Trophoblast cell (in vitro differentiated cells and primary cell): Measurements from ENCODE around the gene ZNF397.

Experiments
- DNase-seq, 2 donors: peaks; one replicate each; pipeline ENCODE4 v3.0.0-alpha.2; 2016
- H2AFZ ChIP-seq: 2 replicates; pipeline ENCODE4 v1.6.1; 2013; ENCODE audit warnings: low read length, moderate library complexity, mild to moderate bottlenecking; ENCODE audit not compliant: insufficient read depth, poor library complexity
- H2AK5ac ChIP-seq: 2 replicates; pipeline ENCODE4 v1.6.1; 2013; ENCODE audit warnings: mild to moderate bottlenecking, low read length
- H2BK120ac ChIP-seq: 2 replicates; pipeline ENCODE4 v1.6.1; 2013; ENCODE audit warnings: low read length, mild to moderate bottlenecking, moderate library complexity; ENCODE audit not compliant: insufficient read depth, poor library complexity
- H2BK12ac ChIP-seq: 2 replicates; pipeline ENCODE4 v1.6.1; 2013; ENCODE audit warnings: mild to moderate bottlenecking, low read length, moderate library complexity
- H2BK5ac ChIP-seq: 2 replicates; pipeline ENCODE4 v1.6.1; 2013; ENCODE audit warnings: low read length, low read depth, moderate library complexity, mild to moderate bottlenecking; ENCODE audit not compliant: poor library complexity
- H3K14ac ChIP-seq: 2 replicates; pipeline ENCODE4 v1.6.1; 2013; ENCODE audit warnings: mild to moderate bottlenecking, low read length
- H3K18ac ChIP-seq: 2 replicates; pipeline ENCODE4 v1.6.1; 2013; ENCODE audit warnings: mild to moderate bottlenecking, low read length
- H3K23ac ChIP-seq: 2 replicates; pipeline ENCODE4 v1.6.1; 2013; ENCODE audit warnings: low read length
- H3K27ac ChIP-seq: 2 replicates; pipeline ENCODE4 v1.5.1; 2013; ENCODE audit warnings: low read depth, mild to moderate bottlenecking, inconsistent platforms, low read length, moderate library complexity
- H3K27me3 ChIP-seq: 2 replicates; pipeline ENCODE4 v1.6.1; 2013; ENCODE audit warnings: inconsistent platforms, mild to moderate bottlenecking, low read length, moderate library complexity; ENCODE audit not compliant: insufficient read depth
- H3K36me3 ChIP-seq, 2 experiments: 1 replicate in 1 of 2; 2 replicates in 1 of 2; pipeline ENCODE4 v1.6.1; 2013; ENCODE audit warnings: low read length in 2 of 2, mild to moderate bottlenecking in 2 of 2, moderate library complexity in 1 of 2; ENCODE audit not compliant: insufficient read depth in 2 of 2, control insufficient read depth in 1 of 2
- H3K4ac ChIP-seq: 2 replicates; pipeline ENCODE4 v1.6.1; 2013; ENCODE audit warnings: low read depth, mild to moderate bottlenecking, low read length, moderate library complexity
- H3K4me1 ChIP-seq, 2 experiments: 1 replicate in 1 of 2; 2 replicates in 1 of 2; pipeline ENCODE4 v1.6.1; 2013; ENCODE audit warnings: low read length in 2 of 2, mild to moderate bottlenecking in 2 of 2, moderate library complexity in 1 of 2; ENCODE audit not compliant: insufficient read depth in 2 of 2, control insufficient read depth in 1 of 2
- H3K4me2 ChIP-seq: 2 replicates; pipeline ENCODE4 v1.6.1; 2013; ENCODE audit warnings: inconsistent platforms, mild to moderate bottlenecking, low read length, moderate library complexity
- H3K4me3 ChIP-seq: 2 replicates; pipeline ENCODE4 v1.5.1; 2013; ENCODE audit warnings: mild to moderate bottlenecking, low read depth, low read length, inconsistent platforms
- H3K79me1 ChIP-seq: one replicate; pipeline ENCODE4 v1.6.1; 2013; ENCODE audit warnings: low read length
- H3K79me2 ChIP-seq: 2 replicates; pipeline ENCODE4 v1.6.1; 2013; ENCODE audit warnings: low read length, mild to moderate bottlenecking; ENCODE audit not compliant: control insufficient read depth, insufficient read depth, poor library complexity
- H3K9ac ChIP-seq: 2 replicates; pipeline ENCODE4 v1.6.1; 2013; ENCODE audit warnings: mild to moderate bottlenecking, low read length
- H3K9me3 ChIP-seq: 2 replicates; pipeline ENCODE4 v1.6.1; 2013; ENCODE audit warnings: low read depth, mild to moderate bottlenecking, control low read depth, inconsistent platforms, low read length; ENCODE audit not compliant: insufficient read depth
- H4K12ac ChIP-seq: 2 replicates; pipeline ENCODE4 v1.6.1; 2013; ENCODE audit warnings: low read depth, mild to moderate bottlenecking, low read length, moderate library complexity
- H4K8ac ChIP-seq: 2 replicates; pipeline ENCODE4 v1.6.1; 2013; ENCODE audit warnings: low read depth, mild to moderate bottlenecking, low read length, moderate library complexity
- H4K91ac ChIP-seq: one replicate; pipeline ENCODE4 v1.6.1; 2013; ENCODE audit warnings: low read depth, mild to moderate bottlenecking, low read length, moderate library complexity
- WGBS: extraction: QIAGEN DNeasy Blood & Tissue Kit; methylation state at CpG from one replicate; pipeline ENCODE4 v1.1.7; 2013; ENCODE audit warnings: missing lambda C conversion rate; ENCODE audit not compliant: insufficient read length, insufficient coverage; ENCODE audit errors: extremely low coverage; 5-methylcytosine and 5-hydroxymethylcytosine counted together

Gene ZNF397

GRCh38 chr18:35282353-35282752 lies 41.5 kb downstream of the ZNF397 start:
- no CpG with 5 or more reads among the region's 1 CpG for WGBS

GRCh38 chr18:35283923-35284794 lies 43.3 kb downstream of the ZNF397 start:
- Histone ChIP-seq H3K79me2 (no peaks in the 10 kb centered on the region), H2AFZ (no peak overlapping the region), H4K12ac (no peak overlapping the region), H3K18ac (no peak overlapping the region), H3K14ac (no peak overlapping the region), H3K4ac (no peak overlapping the region), H4K91ac (no peak overlapping the region), H3K36me3 (peaks cover 15 to 16% of the 10 kb centered on the region in 2 experiments), H3K9ac (no peak overlapping the region), H4K8ac (no peak overlapping the region), H3K4me2 (no peak overlapping the region), H3K4me1 (peaks cover 0 to under 1% of the 10 kb centered on the region in 2 experiments), H2BK5ac (no peak overlapping the region), H3K23ac (no peak overlapping the region), H3K79me1 (no peaks in the 10 kb centered on the region), H2BK120ac (no peak overlapping the region), H2AK5ac (no peak overlapping the region), H2BK12ac (no peak overlapping the region), H3K9me3 (peaks cover 17% of the 10 kb centered on the region), H3K4me3 (peak overlapping the region; percentile 10), H3K27me3 (no peaks in the 10 kb centered on the region), H3K27ac (no peak overlapping the region)
- WGBS = no CpG with 5 or more reads among the region's 7 CpGs
- DNase-seq = no peak

More at GRCh38 chr18:35282353-35282752, 41.5 kb downstream of the ZNF397 start:
- H4K12ac ChIP-seq = no peak overlapping the region
- H3K27ac ChIP-seq = no peak overlapping the region
- peaks cover 15 to 16% of the 10 kb centered on the region in 2 experiments for H3K36me3 ChIP-seq
- H2BK120ac ChIP-seq = no peak overlapping the region
- H3K4me3 ChIP-seq = no peak overlapping the region
- no peak overlapping the region for H3K23ac ChIP-seq
- H3K79me2 ChIP-seq = no peaks in the 10 kb centered on the region
- H3K4me1 ChIP-seq = no peaks in the 10 kb centered on the region
- no peak overlapping the region for H3K18ac ChIP-seq
- no peak overlapping the region for H4K91ac ChIP-seq
- peaks cover 19% of the 10 kb centered on the region for H3K9me3 ChIP-seq
- H2BK5ac ChIP-seq = no peak overlapping the region
- H3K4me2 ChIP-seq = no peak overlapping the region
- H3K14ac ChIP-seq = no peak overlapping the region
- no peak overlapping the region for H3K4ac ChIP-seq
- H4K8ac ChIP-seq = no peak overlapping the region
- H3K27me3 ChIP-seq = no peaks in the 10 kb centered on the region
- no peak overlapping the region for H3K9ac ChIP-seq
- DNase-seq = peak in 1 of 2 donors; percentile 29
- no peak overlapping the region for H2BK12ac ChIP-seq
- H3K79me1 ChIP-seq = no peaks in the 10 kb centered on the region
- H2AK5ac ChIP-seq = no peak overlapping the region
- no peak overlapping the region for H2AFZ ChIP-seq

DNA sequence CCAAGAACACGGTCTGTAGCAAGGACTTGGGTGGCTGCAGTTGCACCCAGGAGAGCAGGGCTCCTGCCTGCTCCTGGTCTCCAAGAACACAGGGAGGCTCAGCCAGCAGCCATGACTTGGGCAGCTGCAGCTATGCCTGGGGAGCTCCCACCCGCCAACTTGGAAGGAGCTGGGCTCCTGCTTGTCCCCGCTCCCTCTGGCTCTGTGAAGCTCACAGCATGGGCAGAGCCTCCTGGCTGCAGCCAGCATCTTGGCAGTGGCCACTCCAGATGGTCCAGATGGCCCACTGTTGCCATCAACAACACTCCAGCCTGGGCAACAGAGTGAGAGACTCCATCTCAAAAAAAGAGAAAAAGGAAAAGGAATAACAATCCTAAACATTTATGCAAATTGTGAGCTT lies 44.0 kb downstream of the ZNF397 start:
- Histone ChIP-seq H4K12ac (no peak overlapping the region), H2AK5ac (no peak overlapping the region), H3K4me2 (no peak overlapping the region), H3K14ac (no peak overlapping the region), H3K4me3 (peak overlapping the region; percentile 10), H2BK5ac (no peak overlapping the region), H3K23ac (no peak overlapping the region), H3K79me2 (no peaks in the 10 kb centered on the region), H3K4ac (no peak overlapping the region), H4K8ac (no peak overlapping the region), H2BK12ac (no peak overlapping the region), H3K27me3 (no peaks in the 10 kb centered on the region), H2BK120ac (no peak overlapping the region), H3K9me3 (peaks cover 17% of the 10 kb centered on the region), H3K9ac (no peak overlapping the region), H3K4me1 (peaks cover 0 to 3% of the 10 kb centered on the region in 2 experiments), H3K36me3 (peaks cover 15 to 16% of the 10 kb centered on the region in 2 experiments), H3K79me1 (peaks cover 3% of the 10 kb centered on the region), H3K27ac (no peak overlapping the region), H2AFZ (no peak overlapping the region), H4K91ac (no peak overlapping the region), H3K18ac (no peak overlapping the region)
- no peak for DNase-seq
- WGBS = no CpG with 5 or more reads among the region's 3 CpGs

- Histone ChIP-seq H3K23ac (no peak overlapping the region), H4K8ac (peak overlapping the region; percentile 0), H4K91ac (no peak overlapping the region), H3K79me2 (peaks cover 3% of the 10 kb centered on the region), H3K4ac (no peak overlapping the region), H3K27ac (no peak overlapping the region), H2AFZ (no peak overlapping the region), H3K79me1 (peaks cover 6% of the 10 kb centered on the region), H2BK120ac (no peak overlapping the region), H2BK12ac (no peak overlapping the region), H3K4me1 (peaks cover 2 to 7% of the 10 kb centered on the region in 2 experiments), H3K9ac (peak overlapping the region; percentile 54), H3K4me3 (no peak overlapping the region), H3K36me3 (peaks cover 8 to 10% of the 10 kb centered on the region in 2 experiments), H3K18ac (no peak overlapping the region), H2BK5ac (no peak overlapping the region), H4K12ac (no peak overlapping the region), H3K9me3 (peaks cover 7% of the 10 kb centered on the region), H2AK5ac (no peak overlapping the region), H3K14ac (no peak overlapping the region), H3K27me3 (no peaks in the 10 kb centered on the region), H3K4me2 (peak overlapping the region; percentile 83)
- WGBS = no CpG with 5 or more reads among the region's 6 CpGs
- DNase-seq = peak in 1 of 2 donors; percentile 2
These were observed 48.5 kb downstream of the ZNF397 start for GRCh38 chr18:35289293-35289692.
